ELR (cell line): ENCODE data around the gene SFTPB.
A peak's percentile ranks its signal among the peaks of the same experiment; 100 is the strongest.
"Not testable (repeated sequence)": the region's sequence is repeated elsewhere in the genome, so short reads cannot be mapped to it uniquely, and the experiment has no call there.

ENCODE experiments used
- DNase-seq: peaks from one replicate; pipeline ENCODE4 v3.0.0-alpha.2; 2015; ENCODE audit warnings: low read depth

SFTPB gene

GRCh38 chr2:85675866-85676548 lies 8.0 kb upstream of the SFTPB start:
- no peak for DNase-seq

GRCh38 chr2:85675427-85675826 lies 7.4 kb upstream of the SFTPB start:
- DNase-seq, result no peak

GRCh38 chr2:85674417-85674816 lies 6.4 kb upstream of the SFTPB start:
- DNase-seq, result no peak

GRCh38 chr2:85673716-85674375 lies 5.8 kb upstream of the SFTPB start:
- DNase-seq, result no peak

GRCh38 chr2:85672456-85672855 lies 4.5 kb upstream of the SFTPB start:
- no peak for DNase-seq

- DNase-seq, result not testable (repeated sequence)
Measured at GRCh38 chr2:85670416-85670815, 2.4 kb upstream of the SFTPB start.

- no peak for DNase-seq
Measured at GRCh38 chr2:85669549-85669948, 1.6 kb upstream of the SFTPB start.

GRCh38 chr2:85668857-85669142 lies 801 bp upstream of the SFTPB start:
- no peak for DNase-seq

GRCh38 chr2:85667561-85668008 lies 414 bp downstream of the SFTPB start:
- no peak for DNase-seq

- no peak for DNase-seq
Measured at GRCh38 chr2:85666435-85667316, 1.3 kb downstream of the SFTPB start.

- DNase-seq, result no peak
Measured at GRCh38 chr2:85666016-85666415, 2.0 kb downstream of the SFTPB start.

GRCh38 chr2:85665264-85665937 lies 2.6 kb downstream of the SFTPB start:
- no peak for DNase-seq

GRCh38 chr2:85663594-85664565 lies 4.1 kb downstream of the SFTPB start:
- DNase-seq, result no peak

- DNase-seq, result peak; percentile 97
Measured at GRCh38 chr2:85662899-85663593, 5.0 kb downstream of the SFTPB start.

GRCh38 chr2:85661139-85661858 lies 6.7 kb downstream of the SFTPB start:
- no peak for DNase-seq

- DNase-seq, result no peak
Measured at GRCh38 chr2:85660725-85661124, 7.3 kb downstream of the SFTPB start.

- DNase-seq, result not testable (repeated sequence)
Measured at GRCh38 chr2:85660301-85660700, 7.7 kb downstream of the SFTPB start.

GRCh38 chr2:85659324-85659981 lies 8.5 kb downstream of the SFTPB start:
- DNase-seq, result no peak

- not testable (repeated sequence) for DNase-seq
Measured at GRCh38 chr2:85657399-85657798, 10.6 kb downstream of the SFTPB start.
